ENCODE measurements around the gene SLC9B1. TPM values are rescaled to one million over a fixed set of nuclear protein-coding genes. Genes with fewer than 3 reads are reported as not detected.
"Not testable (repeated sequence)": the region's sequence is repeated elsewhere in the genome, so short reads cannot be mapped to it uniquely, and the experiment has no call there.

The SLC9B1 gene
- total and polyA plus RNA-seq, 12 donors = 0.07 to 1.4 (median 0.66) TPM; not detected in 3

DNA sequence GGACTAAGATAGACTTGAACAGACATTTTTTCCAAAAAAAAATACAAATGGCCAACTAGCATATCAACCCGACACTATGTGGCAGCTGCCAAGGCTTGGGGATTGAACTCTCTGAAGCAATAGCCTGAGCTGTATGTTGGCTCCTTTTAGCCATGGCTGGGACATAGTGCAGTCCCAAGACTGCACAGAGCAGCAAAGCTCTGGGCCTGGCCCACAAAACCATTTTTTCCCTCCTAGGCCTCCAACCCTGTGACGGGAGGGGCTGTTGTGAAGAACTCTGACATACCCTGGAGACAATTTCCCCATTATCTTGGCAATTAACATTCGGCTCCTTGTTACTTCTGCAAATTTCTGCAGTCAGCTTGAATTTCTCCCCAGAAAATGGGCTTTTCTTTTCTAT lies 100.6 kb downstream of the SLC9B1 start:
- peaks cover 0 to 4% (median 0%) of the 10 kb centered on the region in 9 donors for H3K36me3 ChIP-seq
- H3K27ac ChIP-seq = no peak overlapping the region
- H3K4me1 ChIP-seq = no peaks in the 10 kb centered on the region
- intact Hi-C loops (cut with DNase I) = no loop called here
- no peak overlapping the region for H3K4me3 ChIP-seq
- WGBS, 2 donors = 87 to 92% methylated on average over 3 of the region's 3 CpGs
- no peak for ATAC-seq
- peaks cover 0 to 56% (median 18%) of the 10 kb centered on the region in 11 donors for H3K9me3 ChIP-seq
- DNase-seq = no peak
- TF ChIP-seq, protein P1, sequence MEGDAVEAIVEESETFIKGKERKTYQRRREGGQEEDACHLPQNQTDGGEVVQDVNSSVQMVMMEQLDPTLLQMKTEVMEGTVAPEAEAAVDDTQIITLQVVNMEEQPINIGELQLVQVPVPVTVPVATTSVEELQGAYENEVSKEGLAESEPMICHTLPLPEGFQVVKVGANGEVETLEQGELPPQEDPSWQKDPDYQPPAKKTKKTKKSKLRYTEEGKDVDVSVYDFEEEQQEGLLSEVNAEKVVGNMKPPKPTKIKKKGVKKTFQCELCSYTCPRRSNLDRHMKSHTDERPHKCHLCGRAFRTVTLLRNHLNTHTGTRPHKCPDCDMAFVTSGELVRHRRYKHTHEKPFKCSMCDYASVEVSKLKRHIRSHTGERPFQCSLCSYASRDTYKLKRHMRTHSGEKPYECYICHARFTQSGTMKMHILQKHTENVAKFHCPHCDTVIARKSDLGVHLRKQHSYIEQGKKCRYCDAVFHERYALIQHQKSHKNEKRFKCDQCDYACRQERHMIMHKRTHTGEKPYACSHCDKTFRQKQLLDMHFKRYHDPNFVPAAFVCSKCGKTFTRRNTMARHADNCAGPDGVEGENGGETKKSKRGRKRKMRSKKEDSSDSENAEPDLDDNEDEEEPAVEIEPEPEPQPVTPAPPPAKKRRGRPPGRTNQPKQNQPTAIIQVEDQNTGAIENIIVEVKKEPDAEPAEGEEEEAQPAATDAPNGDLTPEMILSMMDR (IDR thresholded peaks at IDR 0.05) = no peak
- no peaks in the 10 kb centered on the region for H3K27me3 ChIP-seq

DNA sequence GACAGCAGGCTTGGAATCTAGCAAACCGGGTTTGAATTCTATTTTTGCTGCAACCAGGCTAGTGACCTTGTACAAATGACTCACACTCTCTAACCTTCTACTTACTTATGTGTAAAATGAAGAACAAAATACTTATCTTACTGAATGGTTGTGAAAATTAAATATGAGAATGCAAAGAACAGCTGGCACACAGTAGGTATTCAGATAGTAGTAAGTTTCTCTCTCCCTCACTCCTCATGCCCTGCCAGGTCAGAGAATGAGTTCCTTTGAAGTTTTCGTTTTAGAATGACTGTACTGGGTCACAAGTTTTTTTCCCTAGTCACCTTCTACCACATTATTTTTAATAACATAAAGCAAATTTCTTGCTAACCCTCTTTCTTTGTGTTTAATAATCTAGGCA lies 117.7 kb downstream of the SLC9B1 start:
- TF ChIP-seq, protein P1 (IDR thresholded peaks at IDR 0.05) = no peak

DNA sequence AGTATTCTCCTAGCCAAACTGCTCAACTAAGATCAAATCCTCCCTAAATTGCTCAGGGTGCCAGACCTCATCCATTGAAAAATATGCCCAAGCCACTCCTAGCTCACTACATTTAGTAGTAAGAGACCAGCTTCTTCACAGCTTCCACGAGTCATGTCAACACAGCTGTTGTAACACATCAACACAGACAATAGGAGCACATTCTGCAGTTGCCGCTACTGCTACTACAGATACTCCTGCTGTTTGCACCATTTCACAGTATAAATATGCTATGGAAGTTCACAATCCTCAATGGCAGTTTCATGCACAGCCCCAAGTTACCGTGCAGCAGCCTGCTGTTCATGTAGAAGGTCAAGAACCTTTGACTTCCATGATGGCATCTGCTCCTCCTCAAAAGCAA lies 121.9 kb downstream of the SLC9B1 start:
- intact Hi-C loops (cut with DNase I); DNase-seq; H3K9me3 ChIP-seq; H3K4me3 ChIP-seq; H3K36me3 ChIP-seq; H3K4me1 ChIP-seq; H3K27ac ChIP-seq; H3K27me3 ChIP-seq; ATAC-seq: not testable (repeated sequence)
- WGBS, 2 donors = 69 to 84% methylated on average over 3 of the region's 3 CpGs

More for the DNA sequence above, 117.7 kb downstream of the SLC9B1 start:
- Histone ChIP-seq H3K9me3 (no peaks in the 10 kb centered on the region), H3K27me3 (no peaks in the 10 kb centered on the region), H3K27ac (no peak overlapping the region), H3K36me3 (no peaks in the 10 kb centered on the region), H3K4me1 (no peaks in the 10 kb centered on the region), H3K4me3 (no peak overlapping the region)
- DNase-seq (no peak), ATAC-seq (no peak)
- WGBS, 2 donors = 54 to 56% methylated on average over 2 of the region's 2 CpGs
- intact Hi-C loops (cut with DNase I) = no loop called here

DNA sequence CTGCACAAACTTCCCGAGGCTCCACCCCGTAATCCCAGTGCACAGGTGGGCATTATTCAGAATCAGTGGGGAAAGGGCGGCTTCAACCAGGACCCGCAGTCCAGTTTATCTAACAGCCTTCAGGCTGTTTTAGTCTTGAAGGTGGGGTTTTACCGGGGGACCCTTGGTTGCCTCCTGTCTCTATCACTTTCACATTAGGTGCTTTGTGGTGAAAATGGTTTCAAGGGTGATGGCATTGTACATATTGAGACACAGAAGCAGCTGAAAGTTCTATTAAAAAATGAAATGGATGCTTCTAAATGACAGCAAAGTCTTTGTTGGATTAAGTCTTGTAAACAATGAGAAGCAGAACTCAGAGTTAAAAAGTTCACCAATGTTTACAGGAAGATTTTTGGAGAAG lies 123.0 kb downstream of the SLC9B1 start:
- H3K4me1 ChIP-seq; ATAC-seq; H3K9me3 ChIP-seq; H3K27me3 ChIP-seq; DNase-seq; intact Hi-C loops (cut with DNase I); H3K36me3 ChIP-seq; H3K4me3 ChIP-seq; H3K27ac ChIP-seq: not testable (repeated sequence)
- WGBS, 2 donors = 93 to 95% methylated on average over 5 of the region's 5 CpGs

DNA sequence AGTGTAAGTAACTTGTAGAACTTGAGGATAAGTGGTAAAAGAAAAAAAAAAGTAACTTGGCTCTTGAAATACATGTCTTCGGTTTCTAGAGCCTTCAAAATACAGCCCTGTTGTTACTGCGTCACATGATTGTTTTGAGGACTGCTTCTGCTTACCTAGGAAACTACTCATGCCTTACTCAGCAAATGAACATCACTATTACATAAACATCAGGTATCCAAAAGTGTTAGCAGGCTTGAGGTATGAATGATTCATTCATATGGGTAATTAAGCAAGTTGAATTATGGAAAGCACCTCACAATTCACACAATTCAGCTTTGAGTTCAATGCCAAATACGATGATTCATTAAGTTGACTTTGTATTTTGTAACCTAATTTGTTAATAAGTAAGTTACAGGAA lies 129.6 kb downstream of the SLC9B1 start:
- H3K4me3 ChIP-seq; H3K4me1 ChIP-seq; H3K9me3 ChIP-seq; H3K27me3 ChIP-seq; H3K27ac ChIP-seq; ATAC-seq; DNase-seq; intact Hi-C loops (cut with DNase I): not testable (repeated sequence)
- peaks cover 0 to 23% (median 0%) of the 10 kb centered on the region in 9 donors for H3K36me3 ChIP-seq
- 96 to 97% methylated on average over 3 of the region's 3 CpGs for WGBS, 2 donors

DNA sequence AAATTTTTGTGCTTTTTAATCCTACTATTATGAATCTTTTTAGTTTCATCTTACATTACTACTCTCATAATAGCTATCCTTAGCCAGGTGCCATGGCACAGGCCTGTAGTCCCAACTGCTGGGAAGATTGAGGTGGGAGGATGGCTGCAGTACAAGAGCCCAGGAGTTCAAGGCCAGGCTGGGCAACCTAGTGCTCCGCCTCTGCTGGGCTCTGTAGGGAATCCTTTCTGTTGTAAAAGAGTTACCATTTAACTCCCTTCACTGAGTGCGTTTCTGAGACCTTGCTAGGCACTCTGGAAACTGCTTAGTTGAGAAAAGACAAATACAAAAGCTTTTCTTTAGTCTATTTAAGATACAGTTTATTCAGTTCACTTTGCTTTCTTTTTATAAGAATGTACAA lies 130.9 kb downstream of the SLC9B1 start:
- intact Hi-C loops (cut with DNase I); ATAC-seq; H3K4me1 ChIP-seq; H3K9me3 ChIP-seq; H3K4me3 ChIP-seq; H3K27ac ChIP-seq; DNase-seq; H3K27me3 ChIP-seq: not testable (repeated sequence)
- 92% methylated on average over 2 of the region's 2 CpGs for WGBS, 2 donors
- peaks cover 0 to 24% (median 0%) of the 10 kb centered on the region in 9 donors for H3K36me3 ChIP-seq

Measured in heart right ventricle (tissue), 16 donors.